Body of pancreas (tissue), 4 donors: Measurements from ENCODE around the gene MT1M.

Experiments used
- POLR2A ChIP-seq, 3 donors: fragments of 450-650 bp; IDR thresholded peaks; one replicate each; pipeline ENCODE4 v1.6.1; 2016; ENCODE audit warnings: antibody characterized with exemption in 3 of 3, mild to moderate bottlenecking in 2 of 3
- TF ChIP-seq, protein P1 (sequence below), 7 experiments: fragments of 450-650 bp in 4 of 7; fragments of 200-600 bp in 3 of 7; sonication (generic) in 3 of 7; IDR thresholded peaks; one replicate each; pipeline ENCODE4 v1.5.1; 2016 to 2019; ENCODE audit warnings: antibody characterized with exemption in 7 of 7

DNA sequence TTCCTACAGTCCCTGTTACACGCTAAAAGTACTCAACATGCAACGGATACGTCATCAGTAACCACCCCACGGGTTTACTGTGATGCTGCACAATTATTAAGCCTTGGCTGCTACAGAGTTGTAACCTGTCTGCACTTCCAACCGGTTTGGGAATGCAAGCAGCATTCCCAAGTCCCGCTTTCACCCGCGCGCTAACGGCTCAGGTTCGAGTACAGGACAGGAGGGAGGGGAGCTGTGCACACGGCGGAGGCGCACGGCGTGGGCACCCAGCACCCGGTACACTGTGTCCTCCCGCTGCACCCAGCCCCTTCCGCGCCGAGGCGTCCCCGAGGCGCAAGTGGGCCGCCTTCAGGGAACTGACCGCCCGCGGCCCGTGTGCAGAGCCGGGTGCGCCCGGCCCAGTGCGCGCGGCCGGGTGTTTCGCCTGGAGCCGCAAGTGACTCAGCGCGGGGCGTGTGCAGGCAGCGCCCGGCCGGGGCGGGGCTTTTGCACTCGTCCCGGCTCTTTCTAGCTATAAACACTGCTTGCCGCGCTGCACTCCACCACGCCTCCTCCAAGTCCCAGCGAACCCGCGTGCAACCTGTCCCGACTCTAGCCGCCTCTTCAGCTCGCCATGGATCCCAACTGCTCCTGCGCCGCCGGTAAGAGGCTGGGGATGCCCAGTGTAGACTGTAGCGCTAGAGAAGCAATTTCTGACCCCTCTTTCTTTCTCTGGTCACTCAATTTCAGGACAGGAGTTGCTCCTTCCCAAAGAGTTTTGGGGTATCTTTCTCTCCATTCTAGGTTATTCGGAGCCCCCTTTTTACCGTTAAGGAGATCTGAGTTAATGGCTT, 24.2 kb upstream of the MT1M start, which contains the start of gene MT2A:
- TF ChIP-seq, protein P1, sequence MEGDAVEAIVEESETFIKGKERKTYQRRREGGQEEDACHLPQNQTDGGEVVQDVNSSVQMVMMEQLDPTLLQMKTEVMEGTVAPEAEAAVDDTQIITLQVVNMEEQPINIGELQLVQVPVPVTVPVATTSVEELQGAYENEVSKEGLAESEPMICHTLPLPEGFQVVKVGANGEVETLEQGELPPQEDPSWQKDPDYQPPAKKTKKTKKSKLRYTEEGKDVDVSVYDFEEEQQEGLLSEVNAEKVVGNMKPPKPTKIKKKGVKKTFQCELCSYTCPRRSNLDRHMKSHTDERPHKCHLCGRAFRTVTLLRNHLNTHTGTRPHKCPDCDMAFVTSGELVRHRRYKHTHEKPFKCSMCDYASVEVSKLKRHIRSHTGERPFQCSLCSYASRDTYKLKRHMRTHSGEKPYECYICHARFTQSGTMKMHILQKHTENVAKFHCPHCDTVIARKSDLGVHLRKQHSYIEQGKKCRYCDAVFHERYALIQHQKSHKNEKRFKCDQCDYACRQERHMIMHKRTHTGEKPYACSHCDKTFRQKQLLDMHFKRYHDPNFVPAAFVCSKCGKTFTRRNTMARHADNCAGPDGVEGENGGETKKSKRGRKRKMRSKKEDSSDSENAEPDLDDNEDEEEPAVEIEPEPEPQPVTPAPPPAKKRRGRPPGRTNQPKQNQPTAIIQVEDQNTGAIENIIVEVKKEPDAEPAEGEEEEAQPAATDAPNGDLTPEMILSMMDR (IDR thresholded peaks at IDR 0.05), result no peak
- TF ChIP-seq POLR2A (IDR thresholded peaks at IDR 0.05), result peak; percentile 85 to 94 (median 93)
